Thyroid gland (tissue), 4 donors: ENCODE results near the gene CTIF.

Source experiments
- CTCF ChIP-seq, 6 experiments: fragments of 200-600 bp in 3 of 6; fragments of 450-650 bp in 3 of 6; sonication (generic) in 3 of 6; IDR thresholded peaks; one replicate each; pipeline ENCODE4 v1.5.1; 2016 to 2019; ENCODE audit warnings: antibody characterized with exemption in 6 of 6, mild to moderate bottlenecking in 2 of 6, inconsistent platforms in 1 of 6, moderate library complexity in 1 of 6
- POLR2A ChIP-seq, 2 donors: fragments of 450-650 bp; IDR thresholded peaks; one replicate each; pipeline ENCODE4 v1.6.1; 2017; ENCODE audit warnings: antibody characterized with exemption in 2 of 2, mild to moderate bottlenecking in 2 of 2, moderate library complexity in 1 of 2

- TF ChIP-seq CTCF (IDR thresholded peaks at IDR 0.05) (no peak), POLR2A (IDR thresholded peaks at IDR 0.05) (no peak)
Observed at GRCh38 chr18:48742304-48742703, 203.5 kb downstream of the CTIF start.
